ENCODE data around the gene SOCS4. TPM values are rescaled to one million over a fixed set of nuclear protein-coding genes. Genes with fewer than 3 reads are reported as not detected.
"Not testable (repeated sequence)": the region's sequence is repeated elsewhere in the genome, so short reads cannot be mapped to it uniquely, and the experiment has no call there.

Gene SOCS4
- total RNA-seq = 10 to 100 TPM; 36.5 to 50.9 TPM

GRCh38 chr14:55026793-55027561 lies at the start of gene SOCS4, which contains the start of gene WDHD1:
SOCS4 (plus strand) TSS chr14:55027236; CDS start chr14:55043042, 15,806 bp downstream.
WDHD1 (minus strand) TSS chr14:55027099; CDS start chr14:55026787, 312 bp downstream.
- peaks cover 31 to 52% of the 10 kb centered on the region in 2 donors for H3K4me1 Mint-ChIP-seq (ENCODE audit: low read depth in 2 of 2)
- no peaks in the 10 kb centered on the region for H3K9me3 Mint-ChIP-seq
- ATAC-seq (peak; percentile 97 to 99), DNase-seq (ENCODE audit: low spot score) (peak; percentile 98)
- peak within 1 kb of the TSS; percentile 95 to 96 for H3K27ac Mint-ChIP-seq
- H3K4me3 Mint-ChIP-seq = peak within 1 kb of the TSS; percentile 87
- H3K36me3 Mint-ChIP-seq = peaks cover 25% of the 10 kb centered on the region
- H3K27me3 Mint-ChIP-seq = no peaks in the 10 kb centered on the region

GRCh38 chr14:54979039-54979438 lies 48.0 kb upstream of the SOCS4 start:
- Mint-ChIP-seq H3K36me3 (peaks cover 12% of the 10 kb centered on the region), H3K27ac (no peak overlapping the region), H3K4me3 (no peak overlapping the region), H3K9me3 (no peaks in the 10 kb centered on the region), H3K27me3 (no peaks in the 10 kb centered on the region), H3K4me1 (ENCODE audit: low read depth in 2 of 2) (peaks cover 5 to 12% of the 10 kb centered on the region in 2 donors)
- ATAC-seq = peak; percentile 50 to 58
- DNase-seq (ENCODE audit: low spot score) = no peak

GRCh38 chr14:54981698-54982097 lies 45.3 kb upstream of the SOCS4 start:
- Mint-ChIP-seq H3K4me3 (no peak overlapping the region), H3K36me3 (peaks cover 21% of the 10 kb centered on the region), H3K4me1 (ENCODE audit: low read depth in 2 of 2) (peaks cover 0 to 7% of the 10 kb centered on the region in 2 donors), H3K27ac (peak overlapping the region in 1 of 2 donors; percentile 25), H3K9me3 (no peaks in the 10 kb centered on the region), H3K27me3 (no peaks in the 10 kb centered on the region)
- no peak for DNase-seq (ENCODE audit: low spot score)
- ATAC-seq = no peak

- no peak for ATAC-seq
- H3K27me3 Mint-ChIP-seq = no peaks in the 10 kb centered on the region
- peaks cover 19% of the 10 kb centered on the region for H3K36me3 Mint-ChIP-seq
- H3K9me3 Mint-ChIP-seq = no peaks in the 10 kb centered on the region
- no peaks in the 10 kb centered on the region for H3K4me1 Mint-ChIP-seq (ENCODE audit: low read depth in 2 of 2)
- no peak overlapping the region for H3K27ac Mint-ChIP-seq
- no peak for DNase-seq (ENCODE audit: low spot score)
- H3K4me3 Mint-ChIP-seq = no peak overlapping the region
Observed at GRCh38 chr14:54985156-54985555, 41.9 kb upstream of the SOCS4 start.

DNA sequence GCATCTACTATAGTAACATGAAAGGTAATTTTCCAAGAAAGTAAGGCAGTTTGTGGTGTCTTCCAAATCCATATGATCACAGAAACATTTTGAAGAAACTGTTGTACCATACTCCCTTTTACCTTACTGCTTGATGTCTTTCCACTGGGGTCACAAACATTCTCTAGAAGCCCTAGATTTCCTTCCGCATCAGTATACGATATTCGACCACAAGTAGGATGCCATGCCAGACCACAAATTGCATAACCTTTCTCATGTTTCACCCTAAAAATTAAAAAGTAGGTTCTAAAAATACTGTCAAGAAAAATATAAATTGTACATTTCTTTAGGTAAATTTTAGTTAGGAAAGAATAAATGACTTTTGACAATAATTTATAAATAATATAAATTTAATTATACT lies 26.7 kb upstream of the SOCS4 start:
- Mint-ChIP-seq H3K27me3 (no peaks in the 10 kb centered on the region), H3K27ac (no peak overlapping the region), H3K4me3 (no peak overlapping the region), H3K4me1 (ENCODE audit: low read depth in 2 of 2) (peaks cover 7 to 10% of the 10 kb centered on the region in 2 donors), H3K36me3 (peaks cover 6% of the 10 kb centered on the region), H3K9me3 (no peaks in the 10 kb centered on the region)
- ATAC-seq (no peak), DNase-seq (ENCODE audit: low spot score) (no peak)

GRCh38 chr14:55005071-55005470 lies 22.0 kb upstream of the SOCS4 start:
- no peaks in the 10 kb centered on the region for H3K9me3 Mint-ChIP-seq
- no peaks in the 10 kb centered on the region for H3K36me3 Mint-ChIP-seq
- DNase-seq (ENCODE audit: low spot score) = no peak
- H3K27me3 Mint-ChIP-seq = no peaks in the 10 kb centered on the region
- H3K4me3 Mint-ChIP-seq = no peak overlapping the region
- H3K27ac Mint-ChIP-seq = no peak overlapping the region
- ATAC-seq = no peak
- H3K4me1 Mint-ChIP-seq (ENCODE audit: low read depth in 2 of 2) = peaks cover 3 to 6% of the 10 kb centered on the region in 2 donors

DNA sequence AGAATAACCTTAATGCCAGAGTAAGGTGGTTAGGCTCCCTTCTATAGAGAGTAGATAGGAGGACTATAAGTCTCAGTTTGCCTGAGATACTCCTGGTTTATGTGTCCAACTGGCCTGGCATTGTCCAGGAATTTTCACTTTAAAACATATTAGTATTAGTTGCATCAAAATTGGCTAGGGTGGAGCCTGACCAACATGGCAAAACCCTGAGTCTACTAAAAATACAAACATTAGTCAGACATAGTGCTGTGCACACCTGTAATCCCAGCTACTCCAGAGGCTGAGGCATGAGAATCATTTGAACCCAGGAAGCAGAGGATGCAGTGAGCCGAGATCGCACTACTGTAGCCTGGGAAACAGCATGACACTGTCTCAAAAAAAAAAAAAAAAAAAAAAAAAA lies 12.0 kb upstream of the SOCS4 start:
- DNase-seq (ENCODE audit: low spot score) = no peak
- peaks cover 10% of the 10 kb centered on the region for H3K36me3 Mint-ChIP-seq
- H3K27me3 Mint-ChIP-seq = no peaks in the 10 kb centered on the region
- no peaks in the 10 kb centered on the region for H3K9me3 Mint-ChIP-seq
- H3K27ac Mint-ChIP-seq = no peak overlapping the region
- peaks cover 1 to 2% of the 10 kb centered on the region in 2 donors for H3K4me1 Mint-ChIP-seq (ENCODE audit: low read depth in 2 of 2)
- no peak overlapping the region for H3K4me3 Mint-ChIP-seq
- ATAC-seq = no peak

DNA sequence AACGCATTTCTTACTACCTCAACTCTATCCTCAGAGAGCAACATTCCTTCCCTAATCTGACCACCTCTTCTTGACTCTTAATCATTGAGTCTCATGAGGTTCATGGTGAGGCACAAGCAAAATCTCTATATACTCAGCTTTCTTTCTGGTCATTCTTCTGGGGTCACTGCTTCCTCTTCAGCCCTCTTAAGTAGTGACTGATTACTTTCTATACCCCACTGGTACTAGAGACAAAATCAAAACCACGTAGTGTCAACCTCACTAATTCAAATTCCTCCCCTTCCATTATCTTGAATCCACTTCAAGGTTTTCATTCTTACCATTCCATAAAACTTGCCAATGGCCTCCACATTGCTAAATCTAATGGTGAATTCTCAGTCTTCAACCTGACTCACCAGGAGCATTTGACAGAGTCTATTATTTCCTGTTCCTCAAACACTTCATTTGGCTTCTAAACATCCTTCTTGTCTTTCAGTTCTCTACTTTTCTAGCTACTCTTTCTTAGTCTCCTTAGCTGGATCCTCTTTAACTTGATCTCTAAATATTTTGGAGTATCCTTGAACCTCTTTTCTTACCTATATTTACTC lies 7.0 kb upstream of the SOCS4 start:
- H3K4me3 Mint-ChIP-seq = no peak overlapping the region
- ATAC-seq = no peak
- peaks cover 14% of the 10 kb centered on the region for H3K36me3 Mint-ChIP-seq
- H3K27me3 Mint-ChIP-seq = no peaks in the 10 kb centered on the region
- DNase-seq (ENCODE audit: low spot score) = no peak
- H3K4me1 Mint-ChIP-seq (ENCODE audit: low read depth in 2 of 2) = peaks cover 6 to 11% of the 10 kb centered on the region in 2 donors
- H3K27ac Mint-ChIP-seq = no peak overlapping the region
- no peaks in the 10 kb centered on the region for H3K9me3 Mint-ChIP-seq

GRCh38 chr14:55024365-55024764 lies 2.7 kb upstream of the SOCS4 start:
- not testable (repeated sequence) for H3K27me3 Mint-ChIP-seq
- H3K36me3 Mint-ChIP-seq = peaks cover 24% of the 10 kb centered on the region

DNA sequence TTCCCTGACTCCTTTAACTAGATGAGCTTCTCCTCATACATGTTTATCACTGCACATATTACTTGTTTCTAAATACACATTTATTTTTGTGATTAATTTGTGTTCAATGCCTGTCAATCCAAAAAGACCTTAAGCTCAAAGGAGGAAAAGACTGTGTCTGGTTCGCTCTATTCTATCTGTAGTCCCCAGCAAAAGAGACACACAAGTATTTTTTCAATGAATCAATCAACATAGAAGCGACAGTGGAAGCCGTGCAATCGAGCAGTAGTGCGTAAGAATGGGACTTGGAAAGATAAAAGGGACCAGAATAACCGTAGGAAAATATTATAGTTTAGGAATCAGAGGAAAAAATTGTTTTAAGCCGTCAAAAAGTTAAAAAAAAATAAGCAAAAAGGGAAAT lies 1.1 kb upstream of the SOCS4 start:
- peak overlapping the region; percentile 95 to 96 for H3K27ac Mint-ChIP-seq
- DNase-seq (ENCODE audit: low spot score) (no peak), ATAC-seq (no peak)
- H3K27me3 Mint-ChIP-seq = no peaks in the 10 kb centered on the region
- H3K9me3 Mint-ChIP-seq = no peaks in the 10 kb centered on the region
- peak overlapping the region; percentile 87 for H3K4me3 Mint-ChIP-seq
- H3K4me1 Mint-ChIP-seq (ENCODE audit: low read depth in 2 of 2) = peaks cover 26 to 45% of the 10 kb centered on the region in 2 donors
- peaks cover 24% of the 10 kb centered on the region for H3K36me3 Mint-ChIP-seq

More at GRCh38 chr14:55024365-55024764, 2.7 kb upstream of the SOCS4 start:
- not testable (repeated sequence) for ATAC-seq; DNase-seq (ENCODE audit: low spot score); H3K4me3 Mint-ChIP-seq; H3K9me3 Mint-ChIP-seq
- Mint-ChIP-seq H3K27ac (peak overlapping the region in 1 of 2 donors; percentile 5), H3K4me1 (ENCODE audit: low read depth in 2 of 2) (peaks cover 32 to 45% of the 10 kb centered on the region in 2 donors)

GRCh38 chr14:55026441-55026792 lies 619 bp upstream of the SOCS4 start:
- ATAC-seq = no peak
- DNase-seq (ENCODE audit: low spot score) = no peak
- Mint-ChIP-seq H3K36me3 (peaks cover 27% of the 10 kb centered on the region), H3K9me3 (no peaks in the 10 kb centered on the region), H3K27me3 (no peaks in the 10 kb centered on the region), H3K4me1 (ENCODE audit: low read depth in 2 of 2) (peaks cover 30 to 50% of the 10 kb centered on the region in 2 donors), H3K4me3 (peak overlapping the region; percentile 87), H3K27ac (peak overlapping the region; percentile 95 to 96)

GRCh38 chr14:55028066-55028465 lies 1.0 kb downstream of the SOCS4 start:
- Mint-ChIP-seq H3K36me3 (peaks cover 24% of the 10 kb centered on the region), H3K9me3 (no peaks in the 10 kb centered on the region), H3K4me3 (peak overlapping the region; percentile 87), H3K4me1 (ENCODE audit: low read depth in 2 of 2) (peaks cover 31 to 52% of the 10 kb centered on the region in 2 donors), H3K27ac (peak overlapping the region; percentile 95 to 96), H3K27me3 (no peaks in the 10 kb centered on the region)
- ATAC-seq = no peak
- DNase-seq (ENCODE audit: low spot score) = no peak

- peak overlapping the region; percentile 87 for H3K4me3 Mint-ChIP-seq
- no peak for DNase-seq (ENCODE audit: low spot score)
- H3K36me3 Mint-ChIP-seq = peaks cover 21% of the 10 kb centered on the region
- no peaks in the 10 kb centered on the region for H3K27me3 Mint-ChIP-seq
- peaks cover 31 to 52% of the 10 kb centered on the region in 2 donors for H3K4me1 Mint-ChIP-seq (ENCODE audit: low read depth in 2 of 2)
- H3K27ac Mint-ChIP-seq = peak overlapping the region; percentile 95 to 96
- H3K9me3 Mint-ChIP-seq = no peaks in the 10 kb centered on the region
- no peak for ATAC-seq
Observed at GRCh38 chr14:55028476-55028875, 1.4 kb downstream of the SOCS4 start.

- Mint-ChIP-seq H3K27me3 (no peaks in the 10 kb centered on the region), H3K4me1 (ENCODE audit: low read depth in 2 of 2) (peaks cover 22 to 37% of the 10 kb centered on the region in 2 donors), H3K4me3 (no peak overlapping the region), H3K36me3 (peaks cover 7% of the 10 kb centered on the region), H3K9me3 (no peaks in the 10 kb centered on the region), H3K27ac (no peak overlapping the region)
- DNase-seq (ENCODE audit: low spot score) (no peak), ATAC-seq (no peak)
Observed at GRCh38 chr14:55031190-55031589, 4.2 kb downstream of the SOCS4 start.

All from natural killer cell treated with Interleukin-12 subunit alpha and Interleukin-12 subunit beta and Interleukin-15 and Interleukin-18, amount 100 ng/mL, for 72 hours (primary cell).